Chondrocyte (in vitro differentiated cells): Measurements from ENCODE around the gene ZBTB45. TPM values are rescaled to one million over a fixed set of nuclear protein-coding genes. Genes with fewer than 3 reads are reported as not detected.
"Not testable (repeated sequence)": the region's sequence is repeated elsewhere in the genome, so short reads cannot be mapped to it uniquely, and the experiment has no call there.

Experiments used
- DNase-seq: peaks from one replicate; pipeline ENCODE4 v3.0.0; 2021; ENCODE audit warnings: mixed read lengths, low spot score
- H3K27ac Mint-ChIP-seq: one replicate; pipeline ENCODE4 v1.8.0; 2021; ENCODE audit warnings: mild to moderate bottlenecking, moderate library complexity, mixed read lengths; ENCODE audit not compliant: unreplicated experiment
- H3K27me3 Mint-ChIP-seq: 2 replicates; pipeline ENCODE4 v1.8.0; 2021; ENCODE audit warnings: low read depth, mixed read lengths
- H3K36me3 Mint-ChIP-seq: 2 replicates; pipeline ENCODE4 v1.8.0; 2021; ENCODE audit warnings: low read depth, mixed read lengths
- H3K4me1 Mint-ChIP-seq: 2 replicates; pipeline ENCODE4 v1.8.0; 2021; ENCODE audit warnings: low read depth, mild to moderate bottlenecking, mixed read lengths
- H3K4me3 Mint-ChIP-seq: one replicate; pipeline ENCODE4 v1.8.0; 2021; ENCODE audit warnings: mild to moderate bottlenecking, moderate library complexity, mixed read lengths; ENCODE audit not compliant: unreplicated experiment
- H3K9me3 Mint-ChIP-seq: 2 replicates; pipeline ENCODE4 v1.8.0; 2021; ENCODE audit warnings: low read depth, mixed read lengths
- CTCF ChIP-seq: fragments of 200-600 bp; sonication (generic); IDR thresholded peaks from 2 replicates; pipeline ENCODE4 v1.5.0; 2021; ENCODE audit warnings: antibody characterized with exemption, mild to moderate bottlenecking, moderate library complexity
- total RNA-seq: library from RNA; stranded (reverse); gene quantifications from 3 replicates; pipeline ENCODE4 v1.2.1, GENCODE V29; 2021

Gene ZBTB45
- total RNA-seq, 1 donor from 2014 or later = 15.9 TPM

- Mint-ChIP-seq H3K36me3 (no peaks in the 10 kb centered on the region), H3K4me1 (peaks cover 15% of the 10 kb centered on the region), H3K27ac (no peak overlapping the region), H3K27me3 (no peaks in the 10 kb centered on the region), H3K9me3 (no peaks in the 10 kb centered on the region), H3K4me3 (no peak overlapping the region)
- no peak for DNase-seq
- no peak for TF ChIP-seq CTCF
Measured at GRCh38 chr19:58497634-58498170, 21.9 kb downstream of the ZBTB45 start.

GRCh38 chr19:58492265-58492664 is 27.3 kb downstream of the ZBTB45 start:
- TF ChIP-seq CTCF = no peak
- no peaks in the 10 kb centered on the region for H3K4me1 Mint-ChIP-seq
- H3K36me3 Mint-ChIP-seq = no peaks in the 10 kb centered on the region
- no peaks in the 10 kb centered on the region for H3K27me3 Mint-ChIP-seq
- no peak overlapping the region for H3K27ac Mint-ChIP-seq
- H3K9me3 Mint-ChIP-seq = no peaks in the 10 kb centered on the region
- H3K4me3 Mint-ChIP-seq = no peak overlapping the region
- no peak for DNase-seq

- Mint-ChIP-seq H3K36me3 (no peaks in the 10 kb centered on the region), H3K27me3 (no peaks in the 10 kb centered on the region), H3K4me3 (no peak overlapping the region), H3K9me3 (no peaks in the 10 kb centered on the region), H3K4me1 (no peaks in the 10 kb centered on the region), H3K27ac (no peak overlapping the region)
- no peak for DNase-seq
- no peak for TF ChIP-seq CTCF
Measured at GRCh38 chr19:58491393-58491792, 28.2 kb downstream of the ZBTB45 start.

- H3K27me3 Mint-ChIP-seq, H3K4me1 Mint-ChIP-seq, H3K36me3 Mint-ChIP-seq, H3K9me3 Mint-ChIP-seq, H3K4me3 Mint-ChIP-seq, DNase-seq, H3K27ac Mint-ChIP-seq: not testable (repeated sequence)
- peak; percentile 27 for TF ChIP-seq CTCF
Measured at GRCh38 chr19:58484349-58484748, 35.3 kb downstream of the ZBTB45 start.

- Mint-ChIP-seq H3K9me3 (no peaks in the 10 kb centered on the region), H3K4me3 (no peak overlapping the region), H3K27me3 (no peaks in the 10 kb centered on the region), H3K27ac (peak overlapping the region; percentile 22), H3K36me3 (peaks cover 2% of the 10 kb centered on the region), H3K4me1 (peaks cover 8% of the 10 kb centered on the region)
- DNase-seq = no peak
- TF ChIP-seq CTCF = no peak
Measured at GRCh38 chr19:58483776-58484175, 35.8 kb downstream of the ZBTB45 start.
